Left colon (tissue), 2 donors: ENCODE data around the gene DPF3. TPM values are rescaled to one million over a fixed set of nuclear protein-coding genes. Genes with fewer than 3 reads are reported as not detected.

ENCODE experiments used
- ATAC-seq: fragments of 200-7000 bp; cut with Tn5 transposase; one replicate; pipeline ENCODE4 v1.9.1; 2020; ENCODE audit warnings: mild to moderate bottlenecking, moderate library complexity
- DNase-seq, 2 donors: peaks; one replicate each; pipeline ENCODE4 v3.0.0-alpha.2; 2020
- intact Hi-C, 2 donors: fragments of 100-400 bp; cut with DNase I in 1 of 2; cut with micrococcal nuclease in 1 of 2; formaldehyde crosslinking; loops; one replicate each; pipeline versions ENCODE4 v1.11.2 to v1.14.0; 2022; cut with DNase I, micrococcal nuclease
- total RNA-seq, 2 donors: library from RNA; stranded (reverse); fragmentation: NEBNext Ultra II Directional; extraction: Animal tissue kit (Norgen Biotek cat#: 25700); gene quantifications; one replicate each; pipeline ENCODE4 v1.2.1, GENCODE V29; 2021
- donor health status: DM: no; HTN: no; CAD: no.
- donor health status: DM: yes; HTN: yes; CAD: no.

DPF3 gene
- total RNA-seq, 2 donors from 2014 or later = 9.7 to 11.2 TPM

DNA sequence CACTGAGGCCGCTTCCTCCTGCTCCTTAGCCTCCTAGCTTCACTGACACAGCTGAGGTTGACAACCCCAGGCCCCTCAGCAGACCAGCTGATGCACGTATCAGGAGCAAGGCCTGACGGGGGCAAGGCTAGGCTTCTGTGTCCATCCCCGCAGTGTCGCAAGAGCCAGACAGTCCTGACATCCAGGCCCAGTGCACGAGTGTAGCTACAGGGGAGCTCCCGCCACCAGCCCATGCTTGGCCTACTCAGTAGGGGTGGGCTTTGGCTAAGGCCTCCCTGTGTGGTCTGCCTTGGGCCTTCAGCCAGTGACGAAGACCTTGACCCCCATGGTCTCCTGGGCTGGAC lies 179.1 kb downstream of the DPF3 start:
- DNase-seq (no peak), ATAC-seq (no peak)
- intact Hi-C loops = no loop called here

DNA sequence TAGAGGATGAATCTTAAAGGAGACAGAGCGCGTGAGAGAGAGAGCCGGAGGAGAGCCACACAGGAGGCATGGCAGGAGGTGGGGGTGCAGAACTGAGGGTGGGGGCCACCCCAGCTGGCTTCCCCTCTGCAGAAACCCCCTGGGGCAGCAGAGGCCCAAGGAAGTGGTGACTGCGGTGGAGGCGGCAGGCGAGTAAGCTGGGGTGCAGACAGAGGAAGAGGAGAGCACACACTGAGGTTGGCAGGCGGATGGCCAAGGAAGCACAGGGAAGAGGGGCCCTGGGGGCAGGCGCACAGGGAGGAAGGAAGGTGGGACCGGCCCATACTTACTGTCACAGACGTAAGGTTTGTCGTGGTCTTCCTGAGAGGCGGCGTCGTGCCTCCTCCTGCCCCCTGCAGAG lies 179.8 kb downstream of the DPF3 start:
- intact Hi-C loops = no loop called here
- DNase-seq (peak in 1 of 2 donors; percentile 19), ATAC-seq (no peak)

DNA sequence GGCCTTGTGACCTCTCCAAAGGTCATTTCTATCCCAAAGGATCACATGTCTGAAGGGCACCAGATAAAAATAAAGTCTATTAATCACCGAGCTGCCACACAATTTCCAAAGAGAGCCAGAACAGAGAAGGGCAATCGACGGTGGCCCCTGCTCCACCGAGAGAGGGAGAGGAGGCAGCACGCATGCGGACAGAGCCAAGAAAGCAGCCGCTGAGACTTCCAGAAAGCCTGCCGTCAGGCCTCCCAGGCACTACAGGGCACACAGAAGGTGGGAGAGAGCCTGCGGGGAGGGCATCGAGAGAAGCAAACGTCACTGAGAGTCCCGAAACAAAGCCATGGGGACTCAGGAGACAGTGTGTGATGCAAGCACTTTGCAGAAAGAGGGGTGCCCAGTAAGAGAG lies 182.0 kb downstream of the DPF3 start:
- DNase-seq (no peak), ATAC-seq (no peak)
- intact Hi-C loops = no loop called here

DNA sequence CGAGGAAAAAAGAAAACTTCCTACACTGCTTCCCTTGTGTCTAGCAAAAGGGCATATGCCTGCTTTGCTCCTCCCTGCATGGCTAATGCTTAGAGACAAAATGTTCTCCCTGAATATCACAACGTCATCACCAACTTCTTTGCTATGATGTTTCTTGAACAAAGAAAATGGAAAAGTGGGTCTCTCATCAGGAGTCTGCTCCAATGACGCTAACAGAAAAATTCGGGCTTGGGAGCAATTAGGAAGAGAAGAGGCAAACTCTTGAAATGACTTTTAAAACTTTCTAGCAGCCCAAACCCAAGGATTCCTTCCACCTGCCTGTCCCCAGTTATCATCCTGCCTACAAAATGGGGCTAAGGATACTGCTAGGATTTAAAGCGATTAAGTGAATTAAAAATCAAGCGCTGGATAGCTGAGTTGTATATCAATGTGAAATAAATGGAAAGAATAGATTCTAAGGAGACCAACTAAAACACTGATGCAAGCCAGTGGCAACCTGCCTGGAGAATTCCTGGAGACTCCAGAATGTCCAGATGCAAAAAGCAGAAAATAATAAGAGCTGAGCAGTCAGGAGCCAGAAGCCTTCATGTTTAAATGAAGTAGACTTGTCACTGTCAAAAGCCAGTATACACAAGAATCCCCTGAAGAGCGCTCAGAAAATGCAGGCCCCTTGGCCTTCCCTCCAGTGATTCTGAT lies 183.8 kb downstream of the DPF3 start:
- ATAC-seq (no peak), DNase-seq (no peak)
- intact Hi-C loops = no loop called here

DNA sequence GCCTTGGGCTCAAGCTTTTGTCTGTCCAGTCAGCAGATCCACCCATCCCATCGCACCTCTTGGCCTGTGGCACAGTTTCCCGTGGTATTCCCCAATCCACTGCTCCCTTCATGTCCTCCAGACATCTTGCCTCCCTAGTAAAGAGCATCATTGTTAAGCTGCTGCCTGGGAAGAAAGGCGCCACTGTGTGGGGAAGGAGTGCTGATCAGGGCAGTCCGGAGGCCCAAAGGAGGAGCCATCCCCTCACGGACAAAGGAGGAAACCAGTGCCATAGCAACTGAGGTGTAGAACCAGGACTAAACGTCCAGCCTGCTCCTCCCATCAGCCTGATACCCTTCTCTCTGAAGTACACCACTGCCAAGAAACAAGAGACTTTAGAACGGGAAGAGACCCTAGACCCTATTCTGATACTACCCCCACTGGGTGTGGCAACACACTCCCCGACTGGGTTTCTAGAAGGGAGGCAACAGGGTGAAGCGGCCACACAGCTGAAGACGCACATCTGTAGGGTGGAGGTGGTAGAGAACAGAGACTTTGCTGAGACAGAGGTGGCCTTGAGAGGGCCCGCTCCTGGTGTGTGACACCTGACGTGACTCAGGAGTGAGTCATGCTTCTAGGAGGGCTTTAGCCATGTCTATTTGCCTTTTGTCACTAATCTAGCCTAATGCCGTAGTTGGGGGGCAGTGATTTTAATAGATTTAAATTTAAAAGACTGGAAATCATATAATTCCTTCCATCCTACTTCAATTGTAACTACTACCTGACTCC lies 185.0 kb downstream of the DPF3 start:
- no peak for ATAC-seq
- intact Hi-C loops = no loop called here

DNA sequence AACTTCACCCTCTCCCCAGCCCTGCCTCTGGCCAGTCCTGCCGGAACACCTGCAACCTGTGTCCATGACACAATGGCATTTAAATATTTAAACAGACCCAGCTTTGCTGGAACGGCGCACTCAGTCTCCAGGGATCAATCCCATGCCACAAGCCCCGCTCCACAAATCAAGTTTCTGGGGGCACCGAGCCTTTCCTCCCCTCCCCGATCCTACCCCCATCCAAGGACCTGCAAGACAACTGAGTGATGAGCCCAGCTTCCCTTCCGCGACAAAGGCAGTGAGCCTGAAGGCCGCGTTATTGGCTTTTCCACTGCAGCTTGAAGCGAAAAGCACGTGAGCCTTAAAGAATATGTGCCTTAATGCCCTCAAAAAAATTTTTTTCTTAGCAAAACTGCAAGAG lies 185.7 kb downstream of the DPF3 start:
- no peak for DNase-seq
- intact Hi-C loops = no loop called here
- no peak for ATAC-seq

More for the DNA sequence above, 185.0 kb downstream of the DPF3 start:
- no peak for DNase-seq

DNA sequence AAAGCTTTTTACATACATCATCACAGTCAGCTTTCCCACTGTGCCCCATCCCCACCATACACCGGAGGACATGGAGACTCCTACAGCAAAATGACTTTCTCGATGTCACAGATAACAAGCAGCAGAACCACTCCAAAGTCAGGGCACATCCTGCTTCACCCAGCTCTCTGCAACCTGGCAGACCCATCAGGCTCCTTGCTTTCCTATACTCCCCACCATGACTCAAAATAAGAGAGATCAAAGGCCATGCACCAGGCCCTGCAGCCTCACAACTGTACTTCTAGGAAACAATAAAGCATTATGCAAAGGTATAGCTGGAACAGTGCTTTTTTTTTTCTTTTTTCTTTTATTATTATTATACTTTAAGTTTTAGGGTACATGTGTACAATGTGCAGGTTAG lies 187.4 kb downstream of the DPF3 start:
- DNase-seq (no peak), ATAC-seq (no peak)
- intact Hi-C loops = no loop called here

DNA sequence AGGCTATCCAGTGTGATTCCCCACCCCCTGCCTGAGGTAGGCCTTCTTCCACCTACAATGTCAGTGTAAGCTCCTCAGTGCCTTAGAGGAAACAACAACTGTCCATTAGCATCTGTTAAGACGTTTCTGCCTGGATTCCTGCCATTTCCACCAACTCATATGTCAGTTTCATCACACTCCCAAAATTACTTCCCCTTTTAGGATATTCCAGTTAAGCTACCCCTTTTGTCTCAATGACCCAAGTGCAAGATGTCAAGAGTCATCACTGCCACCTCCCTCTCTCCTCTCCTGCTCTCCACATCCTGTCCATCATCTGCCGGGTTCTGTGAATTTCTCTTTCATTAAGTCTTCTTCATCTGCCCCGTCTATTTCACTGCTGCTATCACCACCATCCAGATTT lies 189.4 kb downstream of the DPF3 start:
- no peak for DNase-seq
- ATAC-seq = no peak
- intact Hi-C loops = no loop called here

DNA sequence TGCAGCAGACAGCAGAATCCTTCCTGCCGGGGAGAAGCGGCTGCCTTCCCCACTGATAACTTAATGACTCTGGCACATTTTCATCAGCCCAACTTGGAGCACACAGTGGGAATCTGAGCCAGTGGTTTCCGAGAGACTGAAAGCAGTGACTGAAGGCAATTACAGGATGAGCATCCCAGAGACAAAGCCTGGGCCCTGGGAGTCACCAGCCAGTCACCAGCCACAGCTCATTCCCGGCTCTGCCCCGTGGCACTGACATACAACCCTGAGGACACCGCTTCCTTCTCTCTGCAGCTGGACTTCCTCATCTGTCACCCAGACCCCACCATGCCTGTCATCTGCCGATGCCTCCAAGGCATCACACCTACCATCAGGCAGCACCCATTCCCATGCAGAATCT lies 192.3 kb downstream of the DPF3 start:
- no peak for ATAC-seq
- intact Hi-C loops = no loop called here
- DNase-seq = no peak

DNA sequence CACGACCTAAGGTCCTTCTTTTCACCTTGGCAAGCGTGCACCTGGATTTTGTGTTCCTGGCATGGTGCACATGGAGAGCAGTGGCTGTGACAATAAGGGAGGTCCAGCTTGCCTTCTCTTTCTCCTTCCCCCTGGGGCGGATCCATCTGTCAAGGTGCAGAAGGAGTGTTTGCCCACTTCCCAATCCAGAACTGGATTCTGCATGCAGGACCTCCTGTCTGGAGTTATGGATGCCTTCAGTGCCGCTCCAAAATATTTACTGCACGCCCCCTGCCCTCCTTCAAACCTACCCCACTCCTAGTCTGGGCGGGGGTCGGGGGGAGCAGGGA lies 192.7 kb downstream of the DPF3 start:
- DNase-seq = no peak
- ATAC-seq = no peak
- intact Hi-C loops = no loop called here

DNA sequence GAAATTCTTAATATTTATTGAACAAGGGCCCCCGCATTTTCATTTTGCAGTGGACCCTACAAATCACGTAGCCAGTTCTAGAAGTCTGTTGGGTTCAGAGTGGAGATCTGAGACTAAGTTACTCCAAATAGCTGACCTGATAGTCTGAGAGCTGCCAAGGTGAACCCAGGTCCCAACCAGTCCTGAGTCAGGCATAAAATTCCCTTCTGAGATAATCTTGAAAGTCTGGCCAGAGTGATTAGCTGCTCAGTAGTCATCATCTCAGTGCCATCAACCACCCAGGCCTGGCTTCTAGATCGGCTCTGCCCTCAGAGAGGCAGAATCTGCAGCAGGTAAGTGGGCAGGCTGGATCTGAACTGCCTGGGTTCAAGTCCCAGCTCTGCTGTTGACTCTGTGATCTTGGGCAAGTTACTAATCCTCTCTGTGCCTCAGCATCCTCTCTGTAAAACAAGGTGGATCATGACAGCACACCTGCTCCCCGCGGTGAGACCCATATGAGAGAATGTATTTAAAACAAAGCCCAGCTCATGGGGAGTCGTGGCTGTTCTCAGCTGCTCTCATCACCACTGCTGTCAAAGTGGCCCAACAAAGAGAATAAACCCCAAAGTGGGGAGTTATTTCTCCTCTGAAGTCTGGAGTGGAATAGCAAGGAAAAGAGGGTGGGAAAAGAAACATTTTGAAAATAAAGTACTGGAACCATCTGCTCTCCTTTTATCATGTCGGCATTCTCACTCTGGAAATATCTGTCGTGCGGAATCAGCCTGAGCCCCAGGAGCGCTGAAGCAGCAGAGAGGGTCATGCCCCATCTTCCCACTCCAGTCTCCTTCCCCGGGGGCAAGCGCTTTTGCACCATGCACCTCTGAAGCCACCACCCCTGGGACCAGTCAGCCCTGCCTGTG lies 193.3 kb downstream of the DPF3 start:
- ATAC-seq = no peak
- intact Hi-C loops = no loop called here

DNA sequence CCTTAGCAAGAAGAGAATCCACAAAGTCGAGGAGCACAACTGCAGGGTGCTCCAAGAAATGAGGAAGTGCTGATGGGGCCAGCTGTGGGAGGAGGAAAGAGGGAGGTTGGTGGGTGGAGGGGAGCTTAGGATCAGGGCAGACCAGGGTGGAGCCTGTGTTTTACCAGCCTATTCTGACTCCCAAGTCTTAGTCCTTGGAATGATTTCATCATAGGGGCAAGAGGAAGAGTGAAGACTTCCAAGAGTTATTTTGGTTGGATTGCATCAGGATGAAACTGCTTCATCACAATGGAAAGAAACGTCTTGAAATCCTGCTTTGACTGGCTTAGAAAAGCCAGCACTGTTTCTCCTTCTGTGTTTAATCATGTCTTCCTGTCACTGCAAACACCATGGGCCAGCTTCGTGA lies 194.0 kb downstream of the DPF3 start:
- intact Hi-C loops = no loop called here
- DNase-seq (peak in 1 of 2 donors; percentile 37), ATAC-seq (no peak)

More for the DNA sequence above, 193.3 kb downstream of the DPF3 start:
- DNase-seq = no peak

DNA sequence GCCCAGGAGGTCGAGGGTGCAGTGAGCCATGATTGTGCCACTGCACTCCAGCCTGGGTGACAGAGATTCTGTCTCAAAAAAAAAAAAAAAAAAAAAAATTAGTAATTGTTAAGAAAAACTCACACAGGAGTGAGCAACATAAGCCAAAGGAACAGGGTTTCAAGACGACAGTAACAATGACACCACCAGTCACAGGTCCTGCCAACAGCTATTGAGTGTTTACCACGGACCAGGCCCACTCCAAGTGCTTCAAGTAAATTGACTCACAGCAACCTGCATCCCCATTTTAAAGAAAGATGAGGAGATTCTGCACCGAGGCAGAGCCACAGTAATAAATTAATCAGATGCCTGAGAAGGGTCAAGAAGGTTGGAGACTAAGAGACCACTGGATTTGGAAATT lies 194.5 kb downstream of the DPF3 start:
- DNase-seq = no peak
- no peak for ATAC-seq
- intact Hi-C loops = no loop called here

DNA sequence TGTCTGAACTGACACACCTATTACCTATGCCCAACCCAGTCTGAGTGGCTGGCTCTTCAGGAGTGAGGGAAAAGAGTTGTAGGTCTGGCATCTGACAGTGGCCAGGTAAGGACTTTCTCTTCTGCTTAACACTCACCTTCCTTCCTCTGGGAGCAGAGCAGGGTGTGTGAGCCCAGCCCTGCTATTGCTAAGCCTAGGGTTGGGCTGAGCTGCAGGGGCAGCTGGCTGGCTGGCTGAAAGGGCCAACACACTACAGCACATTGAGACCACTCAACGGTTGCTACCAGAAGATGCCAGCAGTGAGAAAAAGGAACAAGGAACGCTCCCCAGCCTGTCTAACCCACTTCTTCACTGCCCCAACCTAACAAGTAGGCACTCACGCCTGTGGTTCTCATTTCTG lies 201.2 kb downstream of the DPF3 start:
- DNase-seq (no peak), ATAC-seq (no peak)
- intact Hi-C loops = no loop called here

DNA sequence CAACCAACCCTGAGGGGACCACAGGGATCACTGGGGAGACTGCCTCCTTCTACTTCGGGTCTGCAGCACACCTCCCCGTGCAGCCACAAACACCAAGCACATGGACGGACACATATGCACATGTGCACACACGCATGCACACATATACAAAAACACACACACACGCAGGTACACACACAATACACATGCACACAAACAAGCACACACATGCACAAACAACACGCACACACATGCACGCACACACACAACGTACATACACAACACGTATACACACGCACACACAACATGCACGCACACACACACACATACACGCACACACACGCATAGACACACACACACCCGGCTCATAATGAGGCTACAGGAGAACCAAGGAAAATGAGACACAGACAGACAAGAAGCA lies 203.6 kb downstream of the DPF3 start:
- intact Hi-C loops = no loop called here
- DNase-seq (no peak), ATAC-seq (no peak)

DNA sequence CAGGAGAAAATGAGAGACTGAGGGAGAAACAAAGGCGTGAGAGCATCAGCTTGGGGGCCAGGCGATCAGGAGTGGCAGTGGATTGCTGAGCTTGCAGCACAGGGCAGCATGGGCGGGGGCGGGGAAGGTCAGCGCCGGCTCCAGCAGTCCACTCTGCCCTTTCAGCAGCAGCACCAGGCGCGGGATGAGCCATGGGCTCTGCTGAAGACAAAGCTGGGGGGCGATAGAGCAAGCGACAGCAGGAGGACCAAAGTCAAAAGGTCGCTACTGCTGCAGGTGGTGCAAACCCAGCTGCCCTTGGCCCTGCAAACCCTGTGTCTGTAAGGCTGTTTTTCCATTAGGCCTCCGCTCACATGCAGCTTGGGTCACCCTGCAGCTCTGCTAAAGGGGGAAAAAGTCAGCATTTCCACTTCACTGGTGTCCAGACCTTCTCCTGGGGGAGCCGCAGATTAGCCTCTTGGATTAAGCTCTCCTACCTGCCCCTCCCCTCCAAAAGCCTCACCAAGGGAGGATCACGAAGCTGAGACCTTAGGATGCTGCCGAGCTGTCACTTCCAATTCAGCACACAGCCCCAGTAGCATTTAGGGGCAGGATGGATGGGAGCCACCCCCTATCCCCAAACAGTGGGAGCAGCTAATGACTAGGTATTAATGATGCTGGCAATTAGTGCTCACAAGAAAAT lies 204.8 kb downstream of the DPF3 start:
- DNase-seq = no peak
- intact Hi-C loops = no loop called here
- ATAC-seq = no peak

DNA sequence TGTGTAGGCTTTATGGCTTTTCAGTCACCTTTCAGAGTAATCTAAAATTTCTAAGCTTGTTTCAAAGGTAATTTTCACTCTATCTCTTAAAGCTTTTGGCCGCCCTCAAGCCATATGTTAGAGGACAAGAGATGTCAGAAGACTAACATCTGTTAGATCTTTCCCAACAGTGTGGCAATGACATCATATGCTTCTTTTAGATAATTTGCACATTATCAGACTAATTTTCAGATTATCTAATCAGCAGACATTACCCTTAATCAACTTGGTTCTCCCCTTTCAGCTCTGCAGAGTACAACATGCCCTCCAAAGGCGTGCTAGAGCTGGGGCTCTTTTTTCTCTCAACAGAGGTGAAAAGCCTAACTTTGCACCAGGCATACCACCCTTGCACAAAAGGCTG lies 207.1 kb downstream of the DPF3 start:
- DNase-seq (no peak), ATAC-seq (no peak)
- intact Hi-C loops = no loop called here

DNA sequence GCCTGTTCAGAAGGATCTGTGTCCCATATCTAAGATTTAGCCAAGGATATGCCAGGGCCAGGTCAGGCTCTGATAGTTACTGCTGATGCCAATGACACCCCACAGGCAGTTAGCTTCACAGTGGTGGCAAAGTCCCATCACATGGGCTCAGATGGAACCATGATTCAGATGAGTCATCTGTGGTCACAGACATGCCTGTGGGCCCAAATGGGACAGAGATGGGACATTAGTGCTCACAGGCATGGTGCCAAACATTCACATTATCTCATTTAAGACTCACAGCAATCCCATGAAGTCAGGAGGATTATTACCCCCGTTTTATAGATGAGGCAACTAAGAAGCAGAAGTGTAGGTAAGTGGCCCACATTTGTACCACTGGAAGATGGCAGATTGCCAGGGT lies 207.8 kb downstream of the DPF3 start:
- ATAC-seq = no peak
- intact Hi-C loops = no loop called here
- DNase-seq = no peak

DNA sequence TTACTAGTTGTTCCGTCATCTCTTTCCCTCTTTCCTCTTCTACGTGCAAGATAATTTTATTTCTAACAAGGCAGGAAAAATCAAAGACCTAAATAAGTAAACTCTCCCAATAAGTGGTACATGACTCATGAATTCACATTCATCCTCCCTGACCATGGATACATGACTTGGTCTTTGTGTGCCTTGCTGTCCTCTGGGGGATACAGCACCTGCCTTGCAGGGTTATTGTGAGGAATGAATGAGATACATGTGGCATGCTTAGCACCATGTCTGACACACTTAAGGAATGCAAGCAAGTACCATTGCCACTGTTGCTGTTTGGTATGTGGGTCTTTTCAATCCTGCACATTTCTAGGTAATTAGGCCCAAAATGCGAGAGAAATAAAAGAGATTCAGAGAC lies 208.4 kb downstream of the DPF3 start:
- DNase-seq (no peak), ATAC-seq (no peak)
- intact Hi-C loops = no loop called here

DNA sequence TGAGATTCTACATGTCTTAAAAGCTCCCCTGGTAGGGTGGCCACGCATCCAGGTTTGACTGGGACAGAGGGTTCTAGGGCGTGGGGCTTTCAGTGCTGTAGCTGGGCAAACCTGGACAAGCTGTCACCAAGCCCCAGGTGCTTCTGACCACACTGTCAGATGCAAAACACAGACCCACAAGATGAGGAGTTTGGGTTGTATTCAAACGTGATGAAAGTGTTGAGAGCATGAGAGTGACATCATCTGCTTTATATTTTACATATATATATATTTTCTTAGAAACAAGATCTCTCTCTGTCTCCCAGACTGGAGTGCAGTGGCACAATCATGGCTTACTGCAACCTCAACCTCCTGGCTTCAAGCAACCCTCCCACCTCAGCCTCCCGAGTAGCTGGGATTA lies 210.1 kb downstream of the DPF3 start:
- DNase-seq = no peak
- intact Hi-C loops = no loop called here
- ATAC-seq = no peak
